Smooth muscle cell (in vitro differentiated cells): ENCODE measurements around the gene SERPINA3. TPM values are rescaled to one million over a fixed set of nuclear protein-coding genes. Genes with fewer than 3 reads are reported as not detected.

Experiments used
- DNase-seq: peaks from one replicate; lab custom pipeline; 2025; ENCODE audit not compliant: unreplicated experiment; lab: John Stamatoyannopoulos, UW
- H2AFZ ChIP-seq: fragments of 200-600 bp; sonication (generic); 2 replicates; pipeline ENCODE4 v1.6.0; 2016; ENCODE audit warnings: antibody characterized with exemption, low read depth, mild to moderate bottlenecking
- H3F3A ChIP-seq: fragments of 200-600 bp; sonication (generic); 2 replicates; pipeline ENCODE4 v1.6.0; 2017; ENCODE audit warnings: antibody characterized with exemption, low read depth
- H3K27ac ChIP-seq: fragments of 200-600 bp; sonication (generic); 2 replicates; pipeline ENCODE4 v1.5.1; 2016; ENCODE audit warnings: low read depth, mild to moderate bottlenecking
- H3K27me3 ChIP-seq: fragments of 200-600 bp; sonication (generic); 2 replicates; pipeline ENCODE4 v1.6.1; 2016; ENCODE audit warnings: low read depth, mild to moderate bottlenecking
- H3K36me3 ChIP-seq: fragments of 200-600 bp; sonication (generic); 2 replicates; pipeline ENCODE4 v1.5.1; 2016; ENCODE audit warnings: low read depth
- H3K4me1 ChIP-seq: fragments of 200-600 bp; sonication (generic); 2 replicates; pipeline ENCODE4 v1.5.1; 2016; ENCODE audit warnings: low read depth
- H3K4me2 ChIP-seq: fragments of 200-600 bp; sonication (generic); 2 replicates; pipeline ENCODE4 v1.6.0; 2016; ENCODE audit warnings: mild to moderate bottlenecking
- H3K4me3 ChIP-seq: fragments of 200-600 bp; sonication (generic); 2 replicates; pipeline ENCODE4 v1.5.1; 2016; ENCODE audit warnings: mild to moderate bottlenecking
- H3K79me2 ChIP-seq: fragments of 200-600 bp; sonication (generic); 2 replicates; pipeline ENCODE4 v1.6.0; 2016; ENCODE audit warnings: low read depth, mild to moderate bottlenecking
- H3K9ac ChIP-seq: fragments of 200-600 bp; sonication (generic); 2 replicates; pipeline ENCODE4 v1.6.0; 2016; ENCODE audit warnings: low read depth
- H3K9me3 ChIP-seq: fragments of 200-600 bp; sonication (generic); replicated peaks from 2 replicates; pipeline ENCODE4 v1.5.1; 2016; ENCODE audit warnings: low read depth
- H4K20me1 ChIP-seq: fragments of 200-600 bp; sonication (generic); 2 replicates; pipeline ENCODE4 v1.6.0; 2016; ENCODE audit warnings: low read depth
- CTCF ChIP-seq: fragments of 200-600 bp; sonication (generic); IDR thresholded peaks from 2 replicates; pipeline ENCODE4 v1.5.1; 2017; ENCODE audit warnings: borderline replicate concordance, mild to moderate bottlenecking, antibody characterized with exemption; ENCODE audit not compliant: insufficient read depth, poor library complexity, severe bottlenecking
- WGBS: methylation state at CpG from one replicate; pipeline ENCODE4 v1.1.7; 2016; ENCODE audit warnings: low lambda C conversion rate; 5-methylcytosine and 5-hydroxymethylcytosine counted together
- polyA plus RNA-seq: library from polyadenylated mRNA; unstranded; fragments of >200 nt; fragmentation: Nextera tagmentation; extraction: Ambion mirVana; gene quantifications from 2 replicates; pipeline ENCODE4 v1.2.1, GENCODE V29; 2016
- total RNA-seq: library from RNA; depleted of rRNA; stranded (reverse); fragments of >200 nt; gene quantifications from 2 replicates; pipeline ENCODE4 v1.2.3, GENCODE V29; 2014

The SERPINA3 gene
- total and polyA plus RNA-seq, 2 experiments from 2014 or later = 0.45 to 3.2 TPM

GRCh38 chr14:94665121-94665520, 52.9 kb downstream of the SERPINA3 start:
- H4K20me1 ChIP-seq = no peaks in the 10 kb centered on the region
- no peak overlapping the region for H3K4me3 ChIP-seq
- H3K9ac ChIP-seq = no peak overlapping the region
- no peaks in the 10 kb centered on the region for H3K27me3 ChIP-seq
- H3K4me1 ChIP-seq = no peaks in the 10 kb centered on the region
- no peaks in the 10 kb centered on the region for H3K36me3 ChIP-seq
- peak overlapping the region; percentile 19 for H3K4me2 ChIP-seq
- no peak for DNase-seq
- no peaks in the 10 kb centered on the region for H3F3A ChIP-seq
- no peak for TF ChIP-seq CTCF
- no peak overlapping the region for H2AFZ ChIP-seq
- H3K9me3 ChIP-seq = no peaks in the 10 kb centered on the region
- H3K79me2 ChIP-seq = no peaks in the 10 kb centered on the region
- no peak overlapping the region for H3K27ac ChIP-seq
- WGBS = 31% methylated on average over 4 of the region's 4 CpGs

- Histone ChIP-seq H3K4me2 (peak overlapping the region; percentile 19), H3K4me1 (no peaks in the 10 kb centered on the region), H2AFZ (no peak overlapping the region), H3K9ac (no peak overlapping the region), H3K79me2 (no peaks in the 10 kb centered on the region), H3K36me3 (no peaks in the 10 kb centered on the region), H3F3A (no peaks in the 10 kb centered on the region), H3K27ac (no peak overlapping the region), H3K4me3 (no peak overlapping the region), H3K27me3 (no peaks in the 10 kb centered on the region), H3K9me3 (no peaks in the 10 kb centered on the region), H4K20me1 (no peaks in the 10 kb centered on the region)
- 83% methylated on average over 2 of the region's 2 CpGs for WGBS
- DNase-seq = no peak
- no peak for TF ChIP-seq CTCF
Measured at GRCh38 chr14:94665544-94665943, 53.4 kb downstream of the SERPINA3 start.

GRCh38 chr14:94670692-94671285, 58.6 kb downstream of the SERPINA3 start:
- 84% methylated on average over 11 of the region's 11 CpGs for WGBS
- H3F3A ChIP-seq = no peaks in the 10 kb centered on the region
- no peak overlapping the region for H3K4me2 ChIP-seq
- H3K4me1 ChIP-seq = no peaks in the 10 kb centered on the region
- H3K27me3 ChIP-seq = peaks cover 3% of the 10 kb centered on the region
- H3K79me2 ChIP-seq = no peaks in the 10 kb centered on the region
- no peak for DNase-seq
- H3K9me3 ChIP-seq = no peaks in the 10 kb centered on the region
- no peak overlapping the region for H3K4me3 ChIP-seq
- H3K9ac ChIP-seq = no peak overlapping the region
- no peak overlapping the region for H3K27ac ChIP-seq
- TF ChIP-seq CTCF = no peak
- no peaks in the 10 kb centered on the region for H3K36me3 ChIP-seq
- no peaks in the 10 kb centered on the region for H4K20me1 ChIP-seq
- H2AFZ ChIP-seq = no peak overlapping the region

- Histone ChIP-seq H3K4me2 (no peak overlapping the region), H3K4me1 (no peaks in the 10 kb centered on the region), H3K79me2 (no peaks in the 10 kb centered on the region), H2AFZ (no peak overlapping the region), H3K4me3 (no peak overlapping the region), H3K9me3 (no peaks in the 10 kb centered on the region), H4K20me1 (no peaks in the 10 kb centered on the region), H3F3A (no peaks in the 10 kb centered on the region), H3K36me3 (no peaks in the 10 kb centered on the region), H3K9ac (no peak overlapping the region), H3K27me3 (peaks cover 8% of the 10 kb centered on the region), H3K27ac (no peak overlapping the region)
- WGBS = 82% methylated on average over 7 of the region's 7 CpGs
- TF ChIP-seq CTCF = no peak
- no peak for DNase-seq
Measured at GRCh38 chr14:94671870-94672444, 59.8 kb downstream of the SERPINA3 start.
